NCI-H128 (cell line): ENCODE measurements around the gene STRIP2.
"Not testable (repeated sequence)": the region's sequence is repeated elsewhere in the genome, so short reads cannot be mapped to it uniquely, and the experiment has no call there.

Source experiments
- DNase-seq: peaks from one replicate; lab custom pipeline; 2025; ENCODE audit not compliant: unreplicated experiment; lab: John Stamatoyannopoulos, UW

The STRIP2 gene

GRCh38 chr7:129417073-129417472 is 17.2 kb upstream of the STRIP2 start:
- no peak for DNase-seq

- no peak for DNase-seq
Measured at GRCh38 chr7:129421717-129422250, 12.4 kb upstream of the STRIP2 start.

GRCh38 chr7:129422727-129423126 is 11.5 kb upstream of the STRIP2 start:
- DNase-seq = no peak

- no peak for DNase-seq
Measured at GRCh38 chr7:129423700-129424410, 10.4 kb upstream of the STRIP2 start.

DNA sequence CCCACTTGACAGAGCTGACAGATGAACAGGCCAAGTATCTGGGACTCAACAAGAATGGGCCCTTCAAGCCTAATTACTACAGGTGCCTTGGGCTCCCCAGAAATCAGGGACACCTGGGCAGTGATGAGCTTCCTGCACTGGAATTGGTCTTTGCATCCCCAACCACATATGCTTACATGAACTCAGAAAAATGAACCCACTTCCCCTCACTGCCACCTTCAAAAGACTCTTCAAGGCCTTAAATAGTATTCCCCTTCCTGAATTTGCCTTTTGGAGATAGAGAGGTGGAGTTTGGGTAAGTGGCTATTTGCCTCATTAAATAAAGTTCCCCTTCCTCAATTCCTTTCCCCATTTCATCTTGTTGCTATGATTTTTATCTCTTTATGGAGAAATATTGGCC is 7.8 kb upstream of the STRIP2 start:
- DNase-seq = no peak

- no peak for DNase-seq
Measured at GRCh38 chr7:129427526-129428045, 6.6 kb upstream of the STRIP2 start.

DNA sequence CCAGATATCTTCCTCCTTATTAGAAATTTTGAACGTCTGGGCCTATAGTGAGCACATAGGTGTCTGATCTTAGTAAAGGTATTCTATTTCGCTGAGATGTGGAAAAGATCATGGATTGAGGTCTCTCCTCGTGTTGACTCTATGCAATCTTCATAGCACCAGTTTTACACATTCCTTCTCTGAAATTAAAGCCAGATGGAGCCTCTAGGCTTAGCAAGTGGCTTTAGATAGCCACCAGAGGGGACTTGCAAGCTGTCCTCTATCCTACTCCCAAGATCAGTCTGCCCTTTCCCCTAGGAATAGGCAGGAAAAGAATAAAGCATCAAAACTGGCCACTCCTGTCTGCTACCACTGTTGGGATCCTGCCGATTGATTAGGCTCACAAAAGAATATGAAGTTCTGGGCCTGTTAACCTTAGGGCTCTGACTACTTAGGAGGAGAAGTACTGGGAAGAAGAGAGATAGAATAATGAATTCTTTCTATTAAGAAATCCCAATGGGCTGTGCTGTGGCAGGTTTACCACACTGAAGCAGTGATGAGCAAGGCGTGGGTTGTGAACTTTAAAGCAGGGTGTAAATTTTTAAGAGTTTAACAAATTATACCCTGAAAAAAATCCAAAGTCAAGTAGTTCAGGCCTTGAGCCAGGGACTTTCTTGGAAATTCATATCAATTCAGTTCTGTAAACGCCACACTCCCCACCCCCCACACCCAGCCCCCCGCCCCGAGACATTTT is 2.2 kb upstream of the STRIP2 start:
- DNase-seq = no peak

DNA sequence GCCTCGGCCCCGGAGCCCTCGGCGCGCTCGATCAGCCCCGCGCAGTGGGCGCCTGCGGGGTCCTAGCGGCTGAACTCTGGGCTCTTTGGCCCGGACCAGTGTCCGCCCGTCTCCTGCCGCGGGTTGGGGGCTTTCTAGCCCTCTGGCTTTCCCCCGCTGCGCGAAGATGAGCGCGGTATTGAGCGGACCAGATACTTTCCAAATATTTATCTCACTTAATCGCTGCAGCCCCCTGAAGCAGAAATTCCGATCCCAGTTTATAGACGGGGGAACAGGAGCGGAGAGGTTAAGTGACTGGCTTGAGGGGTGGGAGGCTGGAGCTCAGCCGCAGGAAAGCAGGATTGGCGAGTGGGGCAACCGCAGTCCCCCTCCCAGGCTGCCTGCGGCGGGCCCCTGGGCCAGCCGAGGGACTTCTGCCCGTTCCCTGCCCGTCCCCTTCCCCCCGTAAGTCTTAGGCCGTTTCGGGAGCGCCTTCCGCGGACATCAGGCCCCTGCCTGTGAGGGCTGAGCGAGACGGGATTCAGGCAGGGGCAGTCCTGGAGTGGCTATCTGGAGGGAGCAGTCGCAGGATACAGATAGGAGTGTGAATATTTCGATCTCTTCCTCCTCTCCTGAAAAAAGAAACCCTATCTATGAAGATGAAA is 565 bp downstream of the STRIP2 start:
- no peak for DNase-seq

- no peak for DNase-seq
Measured at GRCh38 chr7:129435414-129435829, 1.2 kb downstream of the STRIP2 start.

DNA sequence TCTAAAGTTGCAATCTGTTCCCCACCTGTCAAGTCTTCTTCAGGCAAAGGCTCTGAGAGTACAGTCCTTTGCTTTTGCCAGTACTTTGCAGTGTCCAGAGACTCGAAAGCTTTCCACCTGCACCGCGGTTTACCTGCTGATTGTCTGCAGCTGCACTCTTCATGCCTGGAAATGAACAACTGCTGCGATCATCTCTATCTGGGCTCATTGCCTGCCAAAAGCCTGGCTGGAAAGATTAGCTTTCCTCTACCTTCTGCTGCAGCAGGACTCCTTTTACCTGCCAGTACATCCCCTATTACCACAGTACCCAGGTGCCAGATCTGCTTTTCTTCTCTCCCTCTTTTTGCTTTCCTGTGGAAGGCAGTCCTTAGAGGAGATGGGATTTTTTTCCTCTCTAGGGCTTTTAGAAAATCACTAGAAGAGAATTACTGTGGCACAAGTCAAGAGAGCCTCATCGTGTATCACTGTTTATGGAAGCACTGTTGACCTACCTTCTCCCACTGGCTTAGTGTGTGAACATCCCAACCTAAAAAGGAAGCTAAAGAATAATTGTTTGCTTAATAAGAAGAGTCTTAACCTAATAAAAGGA is 2.2 kb downstream of the STRIP2 start:
- peak; percentile 13 for DNase-seq

GRCh38 chr7:129437190-129437589 is 3.0 kb downstream of the STRIP2 start:
- no peak for DNase-seq

- no peak for DNase-seq
Measured at GRCh38 chr7:129438281-129438838, 4.1 kb downstream of the STRIP2 start.

DNA sequence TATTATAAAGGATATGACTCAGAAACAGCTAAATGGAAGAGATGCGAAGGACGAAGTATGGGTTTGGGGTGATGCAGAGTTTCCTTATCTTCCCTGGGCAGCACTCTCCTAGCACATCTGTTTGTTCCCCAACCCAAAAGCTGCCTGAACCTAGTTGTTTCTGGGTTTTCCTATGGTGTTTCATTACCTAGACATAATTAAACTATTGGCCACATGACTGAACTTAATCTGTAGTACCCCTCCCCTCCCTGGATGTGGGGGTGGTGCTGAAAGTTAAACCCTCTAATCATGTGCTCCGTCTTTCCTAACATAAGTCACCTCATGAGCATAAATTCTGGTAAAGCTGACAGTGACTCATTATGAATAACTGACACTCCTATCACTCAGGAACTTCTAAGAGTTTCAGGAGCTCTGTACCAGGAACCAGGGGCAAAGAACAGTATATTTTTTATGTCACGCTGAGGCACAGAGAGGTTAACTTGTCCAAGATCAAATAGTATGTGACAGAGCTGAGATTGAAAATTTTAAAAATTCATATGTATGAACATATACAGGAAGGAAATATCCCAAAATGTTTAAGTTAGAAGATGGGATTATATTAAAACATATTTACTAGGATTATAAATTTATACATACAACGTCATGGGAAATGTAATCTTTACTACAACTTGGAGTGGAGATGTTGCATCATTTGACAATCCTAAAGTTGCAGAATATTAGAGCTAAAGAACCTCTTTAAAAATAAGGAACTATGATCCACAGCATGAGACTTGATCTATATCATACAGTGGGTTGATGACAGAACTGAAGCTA is 4.8 kb downstream of the STRIP2 start:
- DNase-seq = no peak

DNA sequence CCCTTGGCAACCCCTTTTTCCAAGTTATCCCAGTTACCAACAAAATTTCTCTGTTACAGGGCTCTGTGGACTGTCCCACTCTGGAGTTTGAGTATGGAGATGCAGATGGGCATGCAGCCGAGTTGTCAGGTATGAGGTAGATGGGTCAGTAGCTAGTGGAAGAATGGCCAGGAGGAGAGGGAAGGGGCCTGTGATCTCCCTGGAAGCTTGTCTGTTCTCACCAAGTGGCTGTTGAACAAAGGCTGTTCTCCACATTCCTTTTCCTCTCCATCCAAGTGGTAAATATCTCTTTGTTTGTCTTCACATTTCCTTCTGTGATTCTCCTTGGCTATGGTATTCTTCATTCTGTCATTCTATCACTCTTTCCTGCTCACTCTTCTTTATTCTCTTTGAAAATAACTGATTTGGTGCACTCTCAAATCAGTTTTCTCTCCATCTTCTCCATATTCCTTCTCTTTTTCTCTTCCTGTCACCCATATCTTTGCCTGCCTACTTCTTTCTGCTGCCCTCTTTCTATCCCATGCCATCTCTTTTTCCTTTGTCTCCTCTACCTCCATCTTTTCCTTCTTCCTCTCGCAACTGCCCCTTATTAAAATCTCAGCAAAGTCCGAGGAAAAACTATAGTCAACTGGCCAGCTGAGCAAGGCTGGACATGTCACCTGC is 5.9 kb downstream of the STRIP2 start:
- DNase-seq = no peak

DNA sequence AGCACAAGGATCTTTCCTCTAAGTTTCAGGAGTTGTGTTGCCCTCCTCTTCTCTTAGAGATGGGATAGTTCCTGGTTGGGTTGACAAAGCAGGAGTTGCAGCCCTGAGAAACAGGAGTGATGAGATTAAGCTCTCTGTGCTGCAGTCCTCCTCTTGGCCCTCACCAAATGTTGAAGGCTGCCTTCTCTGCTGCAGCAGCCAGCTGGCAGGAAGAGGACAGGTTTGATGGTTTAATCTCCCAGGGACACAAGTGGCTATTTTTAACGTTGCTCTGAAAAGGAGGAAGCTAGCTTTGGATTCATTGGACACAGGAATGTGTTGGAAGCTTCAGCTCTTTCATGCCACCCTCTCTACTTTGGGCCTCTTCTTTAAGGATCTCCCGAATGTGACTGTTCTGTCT is 9.4 kb downstream of the STRIP2 start:
- DNase-seq = no peak

DNA sequence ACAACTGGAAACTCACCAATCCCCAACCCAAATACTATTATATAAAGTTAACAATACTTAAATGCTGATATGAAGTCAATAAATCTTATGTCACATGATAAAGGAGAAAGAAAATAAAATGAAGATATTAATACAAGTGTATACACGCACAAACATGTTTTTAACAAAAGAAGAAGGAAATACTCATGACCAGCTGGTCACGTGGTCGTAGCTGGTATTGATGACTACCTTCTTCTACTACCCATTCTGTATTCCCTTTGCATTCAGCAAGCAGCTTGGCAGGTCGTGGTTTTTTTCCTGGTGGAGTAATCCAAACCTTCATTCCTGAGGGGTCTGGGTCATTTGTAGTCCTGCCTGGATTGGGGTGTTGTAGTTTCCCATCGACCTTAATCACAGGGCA is 10.5 kb downstream of the STRIP2 start:
- DNase-seq = not testable (repeated sequence)

GRCh38 chr7:129446925-129447324 is 12.7 kb downstream of the STRIP2 start:
- DNase-seq = not testable (repeated sequence)

DNA sequence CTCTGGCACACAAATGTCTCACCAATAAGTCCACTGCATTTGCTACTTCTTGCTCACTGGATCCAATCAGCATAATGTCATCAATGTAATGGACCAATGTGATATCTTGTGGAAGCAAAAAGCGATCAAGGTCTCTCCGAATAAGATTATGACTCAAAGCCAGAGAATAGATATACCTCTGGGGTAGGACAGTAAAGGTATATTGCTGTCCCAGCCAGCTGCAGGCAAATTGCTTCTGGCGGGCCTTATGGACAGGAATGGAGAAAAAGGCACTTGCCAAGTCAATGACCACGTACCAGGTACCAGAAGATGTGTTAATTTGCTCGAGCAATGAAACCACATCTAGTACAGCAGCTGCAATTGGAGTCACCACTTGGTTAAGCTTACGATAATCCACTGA is 13.2 kb downstream of the STRIP2 start:
- not testable (repeated sequence) for DNase-seq

DNA sequence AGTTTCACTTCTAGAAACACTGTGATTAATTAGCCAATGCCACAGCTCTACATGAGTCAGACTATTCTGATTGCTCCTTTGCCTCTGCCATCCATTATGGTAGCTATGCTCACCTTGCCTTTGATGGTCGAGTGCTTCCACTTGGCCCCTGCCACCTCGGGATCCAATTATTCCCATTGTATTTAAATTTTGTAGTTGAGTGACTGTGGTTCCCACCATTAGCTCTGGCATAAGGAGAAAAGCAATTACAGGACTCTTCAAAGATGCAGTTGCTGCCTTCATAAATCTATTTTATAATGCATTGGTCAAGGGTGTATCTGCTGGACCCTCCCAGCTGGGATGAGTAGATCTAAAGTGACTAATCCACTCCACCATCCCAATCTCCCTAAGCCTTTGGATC is 14.4 kb downstream of the STRIP2 start:
- not testable (repeated sequence) for DNase-seq

DNA sequence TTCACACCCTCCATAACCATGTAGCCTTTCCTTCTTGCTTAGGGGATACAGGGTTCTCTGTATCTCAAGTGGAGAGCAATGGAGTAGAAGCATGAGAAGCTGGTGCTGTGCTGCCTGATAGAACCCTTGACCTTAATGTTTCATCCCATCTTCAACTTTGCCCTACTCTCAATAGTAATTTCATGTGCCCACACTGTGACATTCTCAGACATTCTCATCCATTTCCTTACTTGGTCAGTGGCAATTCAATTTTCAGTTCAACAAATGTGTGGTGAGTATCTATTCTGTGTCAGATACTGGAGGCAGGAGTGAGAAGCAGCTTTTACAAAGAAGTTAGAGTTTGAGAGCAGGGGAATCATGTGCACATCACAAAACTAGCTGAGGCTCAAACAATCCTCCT is 16.1 kb downstream of the STRIP2 start:
- DNase-seq = no peak
